K562 (cell line): Measurements from ENCODE around the gene ADARB2. TPM values are rescaled to one million over a fixed set of nuclear protein-coding genes. Genes with fewer than 3 reads are reported as not detected.

Source experiments
- ATAC-seq: fragments of 200-7000 bp; cut with Tn5 transposase; 3 replicates; pipeline ENCODE4 v1.9.1; 2020; ENCODE audit warnings: moderate library complexity
- BruUV-seq: library from RNA; stranded (reverse); fragments of 400-500 nt; replicated peaks from 2 replicates; lab custom pipeline; 2021; lab: Mats Ljungman, UMichigan
- CTCF ChIA-PET: fragments of 300-600 bp; formaldehyde crosslinking; extraction: SDS; loops from one replicate; lab custom pipeline; 2021; ENCODE audit warnings: low intra/inter-chr PET ratio; lab: Yijun Ruan, JAX
- POLR2A ChIA-PET: fragments of 300-600, 350-650 bp; sonication (Branson Sonifier 250); formaldehyde crosslinking; extraction: SDS; loops from one replicate; lab custom pipeline; 2021; ENCODE audit warnings: antibody characterized with exemption, inconsistent platforms; lab: Yijun Ruan, JAX
- DNase-seq, 4 experiments: peaks; one replicate each; pipeline versions ENCODE4 v3.0.0 to v3.0.0-alpha.2; 2011 to 2018; ENCODE audit warnings: low spot score in 3 of 4, mixed read lengths in 3 of 4; ENCODE audit errors: extremely low read depth in 1 of 4
- FAIRE-seq: peaks from 2 replicates; lab custom pipeline; 2011; peaks lifted over from hg19 to GRCh38; lab: Jason Lieb, UNC
- H2AFZ ChIP-seq: 2 replicates; pipeline ENCODE4 v1.6.0; 2011; ENCODE audit warnings: low read depth, low read length, control low read depth, inconsistent platforms
- H3K27ac ChIP-seq: fragments of 200-600 bp; 3 replicates; pipeline ENCODE4 v1.8.0; 2011; ENCODE audit warnings: low read depth, mild to moderate bottlenecking, control low read depth, inconsistent platforms, low read length, moderate library complexity, mixed read lengths; ENCODE audit errors: extremely low read depth
- H3K27me3 ChIP-seq, 2 experiments: fragments of 300-600 bp in 1 of 2; 2 replicates in 1 of 2; 3 replicates in 1 of 2; pipeline versions ENCODE4 v1.6.0 to v1.8.0; 2011; ENCODE audit warnings: inconsistent platforms in 2 of 2, low read length in 2 of 2, mild to moderate bottlenecking in 1 of 2, mixed read lengths in 1 of 2, moderate library complexity in 1 of 2; ENCODE audit not compliant: control insufficient read depth in 2 of 2, insufficient read depth in 2 of 2
- H3K36me3 ChIP-seq: fragments of 300-600 bp; 3 replicates; pipeline ENCODE4 v1.8.0; 2011; ENCODE audit warnings: mild to moderate bottlenecking, low read length, inconsistent platforms; ENCODE audit not compliant: control insufficient read depth, insufficient read depth
- H3K4me1 ChIP-seq, 2 experiments: fragments of 200-600 bp in 1 of 2; replicated peaks in 1 of 2; 2 replicates in 1 of 2; 3 replicates in 1 of 2; pipeline versions ENCODE4 v1.5.1 to v1.8.0; 2011; ENCODE audit warnings: inconsistent platforms in 2 of 2, low read length in 2 of 2, mild to moderate bottlenecking in 1 of 2, mixed read lengths in 1 of 2, moderate library complexity in 1 of 2; ENCODE audit not compliant: control insufficient read depth in 2 of 2, insufficient read depth in 2 of 2
- H3K4me2 ChIP-seq: 2 replicates; pipeline ENCODE4 v1.6.1; 2011; ENCODE audit warnings: low read length, control low read depth, inconsistent platforms, mixed read lengths; ENCODE audit not compliant: insufficient read depth
- H3K4me3 ChIP-seq: fragments of 200-600 bp; sonication (generic), shearing (Covaris generic); 2 replicates; pipeline ENCODE4 v1.5.1; 2016; ENCODE audit warnings: control low read depth, inconsistent platforms
- H3K79me2 ChIP-seq: fragments of 200-600 bp; 3 replicates; pipeline ENCODE4 v1.8.0; 2011; ENCODE audit warnings: low read length, inconsistent platforms; ENCODE audit not compliant: control insufficient read depth, insufficient read depth
- H3K9ac ChIP-seq, 2 experiments: 2 replicates each; pipeline versions ENCODE4 v1.6.0 to v1.6.1; 2011; ENCODE audit warnings: low read depth in 2 of 2, low read length in 2 of 2, control low read depth in 1 of 2, inconsistent platforms in 1 of 2, mild to moderate bottlenecking in 1 of 2, mixed read lengths in 1 of 2; ENCODE audit not compliant: insufficient read depth in 1 of 2
- H3K9me1 ChIP-seq: one replicate; pipeline ENCODE4 v1.6.0; 2011; ENCODE audit warnings: inconsistent platforms, mild to moderate bottlenecking, low read length, moderate library complexity; ENCODE audit not compliant: control insufficient read depth, insufficient read depth
- H3K9me3 ChIP-seq: replicated peaks from 2 replicates; pipeline ENCODE4 v1.5.1; 2011; ENCODE audit warnings: low read depth, low read length, inconsistent platforms; ENCODE audit not compliant: control insufficient read depth, insufficient read depth
- H4K20me1 ChIP-seq: replicated peaks from 2 replicates; pipeline ENCODE4 v1.6.1; 2011; ENCODE audit warnings: low read length, inconsistent platforms, mixed read lengths; ENCODE audit not compliant: control insufficient read depth, insufficient read depth
- KLF10 ChIP-seq: fragments of 250-450 bp; sonication (Bioruptor Pico); IDR thresholded peaks from 2 replicates; pipeline ENCODE4 v1.6.1; 2021; ENCODE audit warnings: matching md5 sums
- NCOR1 ChIP-seq: fragments of 450-650 bp; IDR thresholded peaks from 2 replicates; pipeline ENCODE4 v1.6.1; 2016; ENCODE audit warnings: mild to moderate bottlenecking, moderate library complexity
- RBFOX2 ChIP-seq: fragments of 200-400 bp; formaldehyde crosslinking; IDR thresholded peaks from 2 replicates; pipeline ENCODE4 v1.6.1; 2017; ENCODE audit warnings: low read depth, mild to moderate bottlenecking, low read length, moderate library complexity
- RREB1 ChIP-seq: fragments of 250-450 bp; sonication (Bioruptor Pico); IDR thresholded peaks from 2 replicates; pipeline ENCODE4 v1.4.0; 2020
- SMAD1 ChIP-seq: fragments of 150-350 bp; IDR thresholded peaks from 2 replicates; pipeline ENCODE4 v1.6.1; 2014; ENCODE audit warnings: low read length, low read depth; ENCODE audit not compliant: partially characterized antibody
- ZKSCAN3 ChIP-seq: fragments of 250-450 bp; sonication (Bioruptor Pico); IDR thresholded peaks from 2 replicates; pipeline ENCODE4 v1.4.0; 2020
- ZNF184 ChIP-seq: sonication (generic); formaldehyde crosslinking; IDR thresholded peaks from 2 replicates; pipeline ENCODE4 v1.5.0; 2020; ENCODE audit warnings: missing genetic modification reagents
- ZNF589 ChIP-seq: fragments of 200-800 bp; sonication (Bioruptor generic); IDR thresholded peaks from 2 replicates; pipeline ENCODE4 v1.6.1; 2016; ENCODE audit warnings: low read depth, missing genetic modification characterization, missing compliant biosample characterization
- ZNF830 ChIP-seq: fragments of 250-450 bp; sonication (Bioruptor Pico); IDR thresholded peaks from 2 replicates; pipeline ENCODE4 v1.5.0; 2021; ENCODE audit warnings: mild to moderate bottlenecking
- WGBS: fragments of 100-300 bp; shearing (Covaris generic); methylation state at CpG from one replicate; pipeline ENCODE4 v1.1.6; 2016; ENCODE audit warnings: low coverage, mixed read lengths; ENCODE audit not compliant: insufficient coverage; ENCODE audit errors: missing lambda C conversion rate; 5-methylcytosine and 5-hydroxymethylcytosine counted together
- in situ Hi-C: fragments of 300-500 bp; cut with MboI; formaldehyde crosslinking; loops from 4 replicates; pipeline ENCODE4 v1.15.0; 2018; ENCODE audit warnings: inconsistent platforms, mixed read lengths
- intact Hi-C: fragments of 100-400 bp; cut with micrococcal nuclease; formaldehyde crosslinking; loops from 2 replicates; pipeline ENCODE4 v1.14.2; 2022
- polyA plus RNA-seq, 8 experiments: library from polyadenylated mRNA; depleted of rRNA in 4 of 8; stranded (reverse) in 5 of 8; unstranded in 3 of 8; fragments of >200 nt; fragmentation: Nextera tagmentation in 2 of 8; fragmentation: Illumina TruSeq in 1 of 8; extraction: Ambion mirVana in 2 of 8; extraction: Trizol in 1 of 8; gene quantifications; 2 replicates each; pipeline versions ENCODE4 v1.2.1 to v1.2.3, GENCODE V29; 2011 to 2014; ENCODE audit warnings: inconsistent platforms in 1 of 8, missing spikeins in 1 of 8
- total RNA-seq, 7 experiments: library from RNA; depleted of rRNA in 6 of 7; stranded (reverse); fragments of >200 nt in 6 of 7; fragmentation: Illumina TruSeq in 2 of 7; extraction: Trizol in 2 of 7; gene quantifications; 2 replicates each; pipeline versions ENCODE4 v1.2.1 to v1.2.3, GENCODE V29; 2011 to 2021; ENCODE audit warnings: low replicate concordance in 1 of 7

The ADARB2 gene
- total and polyA plus RNA-seq, 9 of the 15 experiments (the other 6 are each of a cell fraction or from before 2014, with no cell fraction given), result not detected

GRCh38 chr10:1515780-1516491 lies 221.4 kb downstream of the ADARB2 start:
- TF ChIP-seq NCOR1 (no peak), ZNF830 (CRISPR knock-in tag) (no peak), RBFOX2 (no peak), ZKSCAN3 (CRISPR knock-in tag) (no peak), KLF10 (CRISPR knock-in tag) (no peak), SMAD1 (no peak), ZNF589 (CRISPR knock-in tag) (no peak), RREB1 (CRISPR knock-in tag) (no peak), ZNF184 (CRISPR knock-in tag) (no peak)
- no peak overlapping the region for H3K27ac ChIP-seq
- H3K4me2 ChIP-seq, result no peak overlapping the region
- no peaks in the 10 kb centered on the region for H4K20me1 ChIP-seq
- H3K9me1 ChIP-seq, result no peaks in the 10 kb centered on the region
- no peak for DNase-seq
- no peak overlapping the region for H2AFZ ChIP-seq
- H3K4me3 ChIP-seq, result no peak overlapping the region
- CTCF ChIA-PET, result no interaction called here
- no peak for FAIRE-seq
- no peak for ATAC-seq
- no peaks in the 10 kb centered on the region for H3K79me2 ChIP-seq
- under 1% methylated on average over 18 of the region's 18 CpGs for WGBS
- no TSS peak for BruUV-seq
- H3K4me1 ChIP-seq, result no peaks in the 10 kb centered on the region
- no peak overlapping the region for H3K9ac ChIP-seq
- POLR2A ChIA-PET, result no interaction called here
- no peaks in the 10 kb centered on the region for H3K9me3 ChIP-seq
- peaks cover 12 to 49% of the 10 kb centered on the region in 2 experiments; a peak in 4 of 5 replicates for H3K27me3 ChIP-seq
- H3K36me3 ChIP-seq, result no peaks in the 10 kb centered on the region
- intact Hi-C loops, result no loop called here
- in situ Hi-C loops, result no loop called here
